Measurements from ENCODE around the gene EXOC2. TPM values are rescaled to one million over a fixed set of nuclear protein-coding genes. Genes with fewer than 3 reads are reported as not detected.
A peak's percentile ranks its signal among the peaks of the same experiment; 100 is the strongest.

EXOC2 gene
- total RNA-seq, 1 donor from 2014 or later: 11.3 TPM

DNA sequence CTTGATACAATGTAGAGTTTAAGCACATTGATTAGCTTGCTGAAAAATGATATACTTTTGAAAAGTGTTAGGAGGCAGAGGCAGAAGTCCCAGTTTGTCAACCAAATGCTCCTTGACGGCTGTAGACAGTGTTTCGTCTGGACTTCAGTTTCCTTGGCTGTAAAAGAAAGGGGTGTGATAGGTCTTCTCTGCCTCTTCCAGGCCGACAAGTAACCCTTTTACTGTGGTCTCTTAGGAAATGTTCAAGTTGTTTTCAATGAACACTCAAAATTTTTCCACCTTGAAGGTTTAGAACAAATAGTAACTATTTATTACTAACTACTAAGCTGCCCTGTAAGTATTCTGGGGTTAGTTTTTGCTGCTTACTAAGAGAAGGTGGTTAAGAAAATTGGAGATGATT, 179.0 kb downstream of the EXOC2 start:
- intact Hi-C loops (cut with DNase I): no loop called here
- DNase-seq (no peak), ATAC-seq (ENCODE audit: poor library complexity) (no peak)

DNA sequence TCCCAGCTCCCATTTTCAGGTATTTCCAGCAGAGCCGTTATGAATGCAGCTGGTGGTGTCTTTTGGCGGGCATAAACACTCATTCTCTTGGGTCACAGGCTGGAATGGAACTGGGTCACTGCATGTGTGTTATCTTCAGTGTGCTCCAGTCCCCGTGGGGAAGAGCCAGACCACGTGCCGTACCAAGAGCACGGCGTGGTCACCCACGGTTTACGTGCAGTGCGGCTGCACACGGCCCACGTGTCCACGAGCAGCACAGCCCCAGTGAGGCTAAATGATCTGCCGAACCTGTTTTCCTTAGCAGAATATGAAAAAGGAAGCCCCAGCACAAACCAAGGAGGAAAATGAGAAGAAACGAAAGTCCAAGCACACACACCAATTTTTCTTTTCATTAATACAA, 179.9 kb downstream of the EXOC2 start:
- no peak for DNase-seq
- intact Hi-C loops (cut with DNase I): no loop called here
- ATAC-seq (ENCODE audit: poor library complexity): no peak

- DNase-seq: no peak
- intact Hi-C loops (cut with DNase I): no loop called here
- ATAC-seq (ENCODE audit: poor library complexity): no peak
These were observed 181.3 kb downstream of the EXOC2 start for GRCh38 chr6:511488-512137.

GRCh38 chr6:509676-510075, 183.3 kb downstream of the EXOC2 start:
- DNase-seq (no peak), ATAC-seq (ENCODE audit: poor library complexity) (no peak)
- intact Hi-C loops (cut with DNase I): no loop called here

DNA sequence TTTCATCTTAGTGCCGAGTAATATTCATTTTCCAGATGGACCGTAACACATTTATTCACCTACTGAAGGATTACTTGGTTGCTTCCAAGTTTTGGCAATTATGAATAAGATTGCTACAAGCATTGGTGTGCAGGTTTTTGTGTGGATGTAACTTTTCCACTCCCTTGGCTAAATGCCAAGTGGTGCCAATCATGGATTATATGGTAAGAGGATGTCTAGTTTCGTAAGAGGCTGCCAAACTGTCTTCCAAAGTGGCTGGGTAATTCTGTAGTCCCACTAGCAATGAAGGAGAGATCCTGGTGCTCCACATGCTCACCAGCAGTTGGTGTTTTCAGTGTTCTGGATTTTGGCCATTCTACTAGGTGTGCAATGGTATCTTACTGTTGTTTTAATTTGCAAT, 184.3 kb downstream of the EXOC2 start:
- intact Hi-C loops (cut with DNase I): no loop called here
- no peak for DNase-seq
- ATAC-seq (ENCODE audit: poor library complexity): no peak

- ATAC-seq (ENCODE audit: poor library complexity) (no peak), DNase-seq (no peak)
- intact Hi-C loops (cut with DNase I): no loop called here
These were observed 184.9 kb downstream of the EXOC2 start for GRCh38 chr6:508006-508405.

GRCh38 chr6:506920-507622, 185.9 kb downstream of the EXOC2 start:
- DNase-seq (no peak), ATAC-seq (ENCODE audit: poor library complexity) (no peak)
- intact Hi-C loops (cut with DNase I): no loop called here

DNA sequence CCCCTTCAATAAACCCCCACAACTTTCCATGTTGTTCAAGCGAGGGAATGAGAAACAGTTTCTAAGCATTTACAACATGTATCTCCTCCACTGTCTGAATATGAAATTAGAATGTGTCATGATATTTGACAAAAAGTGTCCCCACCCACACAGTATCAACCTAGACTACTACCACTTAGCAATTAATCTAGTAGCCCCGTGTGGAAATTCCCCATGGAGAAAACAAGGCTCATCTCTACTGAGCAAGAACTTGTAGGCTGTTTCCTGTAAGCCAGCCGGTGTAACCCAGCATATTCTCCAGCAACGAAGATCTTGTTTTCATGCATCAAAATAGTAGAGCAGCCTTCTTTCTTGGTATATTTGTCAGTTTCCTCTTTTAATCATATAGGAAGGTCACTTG, 186.4 kb downstream of the EXOC2 start:
- ATAC-seq (ENCODE audit: poor library complexity): no peak
- DNase-seq: no peak
- intact Hi-C loops (cut with DNase I): no loop called here

- intact Hi-C loops (cut with DNase I): no loop called here
- DNase-seq: no peak
- no peak for ATAC-seq (ENCODE audit: poor library complexity)
These were observed 187.6 kb downstream of the EXOC2 start for GRCh38 chr6:505374-505773.

GRCh38 chr6:504446-504980, 188.4 kb downstream of the EXOC2 start:
- intact Hi-C loops (cut with DNase I): no loop called here
- DNase-seq (no peak), ATAC-seq (ENCODE audit: poor library complexity) (peak; percentile 75)

DNA sequence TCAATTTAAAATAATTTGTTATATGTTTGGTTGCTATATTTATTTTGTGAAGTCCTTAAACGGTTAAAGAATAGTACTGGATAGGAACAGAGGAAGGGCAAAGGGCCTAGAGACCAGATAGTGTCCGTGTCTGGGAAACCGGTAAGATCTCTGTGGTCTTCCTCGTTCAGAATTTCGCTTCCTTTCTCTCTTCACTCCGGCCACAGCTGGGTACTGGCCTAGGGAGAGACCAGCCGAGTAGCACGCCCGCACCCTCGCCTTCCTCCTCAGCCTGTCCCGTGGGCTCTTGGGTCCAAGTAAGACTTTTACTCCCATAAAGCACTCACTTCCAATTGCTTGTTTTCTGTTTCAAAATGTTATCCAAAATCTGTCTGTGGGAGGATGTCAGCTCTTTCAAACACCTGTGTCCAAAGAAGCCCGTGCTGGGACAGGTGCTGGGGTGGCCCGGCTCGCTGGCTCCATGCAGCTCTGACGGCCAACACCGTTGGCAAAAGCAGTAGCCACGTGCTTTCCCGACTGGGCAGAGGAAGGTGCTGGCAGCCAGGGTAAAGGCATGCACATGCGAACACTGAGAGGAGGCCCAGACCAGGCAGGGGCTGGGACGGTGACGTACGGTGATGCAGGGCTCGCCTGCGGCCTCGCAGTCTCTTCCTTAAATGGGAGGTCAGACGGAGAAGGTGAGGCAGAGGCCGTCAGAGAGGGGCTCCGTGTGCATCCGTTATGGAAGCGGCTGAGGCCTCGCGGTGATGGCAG, 189.2 kb downstream of the EXOC2 start:
- peak; percentile 55 for DNase-seq
- intact Hi-C loops (cut with DNase I): no loop called here
- ATAC-seq (ENCODE audit: poor library complexity): peak; percentile 91

DNA sequence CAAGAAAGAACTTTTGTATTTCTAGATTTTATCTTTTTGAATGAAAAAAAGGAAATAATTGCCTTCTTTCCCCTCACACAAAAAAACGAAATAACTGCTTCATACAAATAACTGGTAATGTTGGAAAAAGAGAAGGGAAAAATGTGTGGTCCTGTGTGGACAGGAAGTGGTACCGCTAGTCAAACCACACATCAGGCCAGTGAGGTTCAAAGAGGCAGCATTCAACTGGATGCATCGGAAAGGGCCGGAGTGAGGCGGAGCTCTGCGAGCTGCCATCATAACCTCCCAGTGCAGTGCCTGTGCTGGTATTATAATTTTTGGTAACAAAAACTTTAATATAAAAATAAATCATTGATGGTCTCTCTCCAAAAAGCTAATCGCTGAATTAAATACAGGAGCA, 190.2 kb downstream of the EXOC2 start:
- ATAC-seq (ENCODE audit: poor library complexity) (no peak), DNase-seq (no peak)
- intact Hi-C loops (cut with DNase I): no loop called here

DNA sequence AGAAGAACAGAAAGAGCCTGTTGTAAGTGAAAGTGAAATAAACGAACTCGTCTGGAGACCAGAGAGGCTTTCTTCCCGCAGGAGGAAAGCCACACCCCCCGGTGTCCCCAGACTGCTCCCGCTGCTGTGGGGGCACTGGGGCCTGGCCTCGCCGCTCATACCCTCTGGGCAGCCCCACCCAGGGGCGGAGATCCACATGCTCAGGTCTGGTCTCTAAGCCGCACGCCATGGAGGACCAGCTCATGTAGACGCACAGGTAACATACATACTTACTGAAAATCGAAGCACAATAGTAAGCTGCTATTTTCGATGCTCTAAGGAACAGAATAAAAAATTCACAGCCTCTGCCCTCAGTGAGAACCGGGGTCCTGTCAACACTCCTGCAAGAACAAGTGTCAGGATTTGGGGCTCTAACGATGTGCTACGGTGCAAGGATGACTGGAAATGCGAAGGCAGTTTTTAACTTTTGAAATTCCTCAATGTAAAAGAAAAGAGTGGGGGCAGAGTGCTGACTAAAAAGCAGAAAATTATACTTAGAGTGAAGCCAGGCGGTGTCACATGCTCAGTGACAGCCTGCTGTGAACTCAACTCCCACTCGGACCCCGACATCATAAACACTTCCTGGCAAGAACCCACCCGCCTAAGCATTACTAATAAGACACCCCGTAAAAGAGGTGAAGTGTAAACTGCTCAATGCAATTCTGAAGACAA, 190.9 kb downstream of the EXOC2 start:
- ATAC-seq (ENCODE audit: poor library complexity) (no peak), DNase-seq (no peak)
- intact Hi-C loops (cut with DNase I): no loop called here

DNA sequence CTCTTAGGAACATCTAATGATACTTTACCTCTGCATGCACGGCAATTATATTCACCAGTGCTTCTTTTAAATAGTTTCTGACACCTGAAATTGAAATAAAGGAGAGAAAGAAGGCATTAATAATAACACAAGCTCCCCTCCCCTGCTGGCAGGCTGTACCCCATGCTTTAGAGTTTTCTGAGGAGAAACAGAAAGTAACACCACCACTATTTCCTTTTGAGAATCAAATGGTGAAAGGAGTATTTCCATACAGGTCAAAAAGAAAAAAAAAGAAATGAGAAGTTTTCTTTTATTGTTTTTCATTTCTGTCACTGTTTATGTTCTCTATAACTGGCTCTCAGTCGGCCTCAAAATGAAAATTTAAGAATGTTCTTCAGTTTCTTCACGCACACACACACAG, 193.3 kb downstream of the EXOC2 start:
- ATAC-seq (ENCODE audit: poor library complexity) (no peak), DNase-seq (no peak)
- intact Hi-C loops (cut with DNase I): no loop called here

- intact Hi-C loops (cut with DNase I): no loop called here
These were observed 194.1 kb downstream of the EXOC2 start for GRCh38 chr6:498795-499231.

GRCh38 chr6:497258-497657, 195.7 kb downstream of the EXOC2 start:
- no peak for ATAC-seq (ENCODE audit: poor library complexity)
- intact Hi-C loops (cut with DNase I): no loop called here
- no peak for DNase-seq

More at GRCh38 chr6:498795-499231, 194.1 kb downstream of the EXOC2 start:
- no peak for ATAC-seq (ENCODE audit: poor library complexity)
- DNase-seq: no peak

DNA sequence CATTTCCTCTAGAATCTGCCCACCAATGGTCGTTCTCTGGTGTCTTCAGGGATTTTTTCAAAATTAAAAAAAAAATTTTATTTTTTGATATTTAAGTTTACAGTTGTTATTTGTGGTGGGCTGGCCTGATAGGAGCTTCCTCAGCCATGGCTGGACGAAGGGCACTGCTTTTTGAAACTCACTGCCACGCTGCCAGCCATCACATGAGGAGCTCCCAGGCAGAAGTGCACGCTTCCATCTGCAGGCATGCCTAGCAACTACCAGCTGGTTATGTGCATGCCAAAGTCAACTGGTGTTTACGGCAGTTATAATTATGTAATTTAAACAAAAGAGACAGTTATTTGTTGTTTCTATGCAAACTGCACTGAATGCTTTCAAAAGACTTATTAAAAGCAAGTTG, 196.3 kb downstream of the EXOC2 start:
- DNase-seq: no peak
- no peak for ATAC-seq (ENCODE audit: poor library complexity)
- intact Hi-C loops (cut with DNase I): no loop called here

DNA sequence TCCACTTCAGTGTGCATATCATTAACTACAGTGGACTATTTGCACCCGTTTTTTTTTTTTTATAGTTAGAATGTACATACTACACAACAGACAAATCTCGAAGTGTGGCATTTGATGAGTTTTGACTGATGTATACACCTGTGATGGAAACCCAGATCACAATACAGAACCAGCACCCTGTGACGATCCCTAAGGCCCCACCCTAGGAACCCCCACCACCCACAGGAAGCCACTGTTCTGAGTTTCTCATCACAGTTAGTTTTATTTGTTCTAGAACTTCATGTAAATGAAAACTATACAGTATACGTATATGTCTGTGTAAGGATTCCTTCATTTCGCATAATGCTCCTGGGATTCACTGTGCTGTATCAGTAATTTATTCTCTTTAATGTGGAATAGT, 198.5 kb downstream of the EXOC2 start:
- DNase-seq (no peak), ATAC-seq (ENCODE audit: poor library complexity) (no peak)
- intact Hi-C loops (cut with DNase I): no loop called here

DNA sequence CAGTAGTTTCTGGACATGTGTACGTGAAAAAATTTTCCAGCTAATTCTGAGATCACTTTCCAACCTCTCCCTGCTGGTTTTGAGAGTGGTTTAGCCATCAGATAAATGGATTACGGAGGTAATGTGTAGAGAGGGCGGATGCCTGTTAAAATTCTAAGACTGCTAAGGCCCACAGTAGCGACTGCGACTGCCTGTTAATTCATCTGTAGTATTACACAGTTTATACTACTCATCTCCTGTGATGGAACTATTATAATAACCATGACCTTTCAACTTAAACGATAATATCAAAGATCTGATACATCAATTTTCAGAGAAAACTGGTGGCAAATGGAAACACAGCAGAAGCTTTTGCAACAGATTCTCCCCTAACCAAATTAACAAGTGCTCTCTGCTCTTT, 199.1 kb downstream of the EXOC2 start:
- intact Hi-C loops (cut with DNase I): no loop called here
- DNase-seq (no peak), ATAC-seq (ENCODE audit: poor library complexity) (no peak)

All from Right ventricle myocardium superior (tissue), 1 donor.